Keratinocyte (primary cell): ENCODE data around the gene AFDN. TPM values are rescaled to one million over a fixed set of nuclear protein-coding genes. Genes with fewer than 3 reads are reported as not detected.

Source experiments
- DNase-seq: peaks from one replicate; pipeline ENCODE4 v3.0.0-alpha.2; 2011; ENCODE audit warnings: low read depth, missing footprints, low spot score
- FAIRE-seq: peaks from 2 replicates; lab custom pipeline; 2011; peaks lifted over from hg19 to GRCh38; lab: Jason Lieb, UNC
- H2AFZ ChIP-seq: 2 replicates; pipeline ENCODE4 v1.6.0; 2012; ENCODE audit warnings: low read length, control low read depth, inconsistent platforms; ENCODE audit not compliant: control insufficient read depth
- H3K27ac ChIP-seq: 2 replicates; pipeline ENCODE4 v1.5.1; 2011; ENCODE audit warnings: low read length; ENCODE audit not compliant: control insufficient read depth, insufficient read depth
- H3K27me3 ChIP-seq: 3 replicates; pipeline ENCODE4 v1.6.0; 2011; ENCODE audit warnings: low read length; ENCODE audit not compliant: control insufficient read depth, insufficient read depth; ENCODE audit errors: extremely low read depth
- H3K36me3 ChIP-seq, 2 experiments: 2 replicates in 1 of 2; 3 replicates in 1 of 2; pipeline ENCODE4 v1.5.1; 2011; ENCODE audit warnings: low read length in 2 of 2, mild to moderate bottlenecking in 1 of 2; ENCODE audit not compliant: control insufficient read depth in 2 of 2, insufficient read depth in 2 of 2; ENCODE audit errors: extremely low read depth in 1 of 2
- H3K4me1 ChIP-seq: 3 replicates; pipeline ENCODE4 v1.5.1; 2011; ENCODE audit warnings: low read length; ENCODE audit not compliant: control insufficient read depth, insufficient read depth; ENCODE audit errors: extremely low read depth
- H3K4me2 ChIP-seq: 3 replicates; pipeline ENCODE4 v1.6.0; 2011; ENCODE audit warnings: low read depth, low read length; ENCODE audit not compliant: control insufficient read depth, insufficient read depth; ENCODE audit errors: extremely low read depth
- H3K4me3 ChIP-seq, 3 experiments: fragments of 200-600 bp in 1 of 3; sonication (generic) in 1 of 3; 2 replicates in 2 of 3; 3 replicates in 1 of 3; pipeline ENCODE4 v1.5.1; 2011 to 2016; ENCODE audit warnings: low read length in 3 of 3, mild to moderate bottlenecking in 3 of 3, control low read depth in 2 of 3, inconsistent platforms in 1 of 3, low read depth in 1 of 3, mixed read lengths in 1 of 3, mixed run types in 1 of 3, moderate library complexity in 1 of 3; ENCODE audit not compliant: control insufficient read depth in 2 of 3, insufficient read depth in 2 of 3; ENCODE audit errors: extremely low read depth in 1 of 3
- H3K79me2 ChIP-seq: 2 replicates; pipeline ENCODE4 v1.6.0; 2012; ENCODE audit warnings: low read length; ENCODE audit not compliant: control insufficient read depth, insufficient read depth
- H3K9ac ChIP-seq: 3 replicates; pipeline ENCODE4 v1.6.0; 2011; ENCODE audit warnings: low read length; ENCODE audit not compliant: control insufficient read depth, insufficient read depth; ENCODE audit errors: extremely low read depth
- H3K9me1 ChIP-seq: 3 replicates; pipeline ENCODE4 v1.6.0; 2011; ENCODE audit warnings: low read length; ENCODE audit not compliant: control insufficient read depth, insufficient read depth; ENCODE audit errors: extremely low read depth
- H3K9me3 ChIP-seq: 2 replicates; pipeline ENCODE4 v1.5.1; 2012; ENCODE audit warnings: low read depth, low read length; ENCODE audit not compliant: control insufficient read depth
- H4K20me1 ChIP-seq: 3 replicates; pipeline ENCODE4 v1.6.0; 2011; ENCODE audit warnings: low read length; ENCODE audit not compliant: control insufficient read depth, insufficient read depth; ENCODE audit errors: extremely low read depth
- EZH2 ChIP-seq: IDR thresholded peaks from one replicate; pipeline ENCODE4 v1.6.1; 2012; ENCODE audit warnings: inconsistent platforms, mild to moderate bottlenecking, low read length, moderate library complexity
- dilution Hi-C: fragments of 300-500 bp; cut with MboI; formaldehyde crosslinking; loops from one replicate; pipeline ENCODE4 v1.7.0; 2020; ENCODE audit warnings: low sequenced_read_pairs; ENCODE audit not compliant: extremely low pct_ligation_motif_present
- polyA plus RNA-seq, 5 experiments: library from polyadenylated mRNA; depleted of rRNA in 3 of 5; stranded (reverse) in 3 of 5; stranded (forward) in 1 of 5; unstranded in 1 of 5; fragments of >200 nt; gene quantifications; 1 replicate in 1 of 5; 2 replicates in 3 of 5; 3 replicates in 1 of 5; pipeline versions ENCODE4 v1.2.1 to v1.2.3, GENCODE V29; 2011 to 2012; ENCODE audit warnings: missing spikeins in 2 of 5, low read depth in 1 of 5, low replicate concordance in 1 of 5
- TF ChIP-seq, protein P1 (sequence below), 3 experiments: IDR thresholded peaks in 1 of 3; conservative IDR thresholded peaks in 1 of 3; optimal IDR thresholded peaks in 1 of 3; 2 replicates in 2 of 3; 3 replicates in 1 of 3; pipeline versions ENCODE3 to v1.5.1; 2011; ENCODE audit warnings: low read length in 3 of 3, mild to moderate bottlenecking in 3 of 3, moderate library complexity in 2 of 3, control low read depth in 1 of 3, inconsistent platforms in 1 of 3; ENCODE audit not compliant: insufficient read depth in 2 of 3; ENCODE audit errors: extremely low read depth in 1 of 3

The AFDN gene
- polyA plus RNA-seq, 1 donor (not counting 4 experiments of a cell fraction or from before 2014, with no cell fraction given), result 46.5 TPM

DNA sequence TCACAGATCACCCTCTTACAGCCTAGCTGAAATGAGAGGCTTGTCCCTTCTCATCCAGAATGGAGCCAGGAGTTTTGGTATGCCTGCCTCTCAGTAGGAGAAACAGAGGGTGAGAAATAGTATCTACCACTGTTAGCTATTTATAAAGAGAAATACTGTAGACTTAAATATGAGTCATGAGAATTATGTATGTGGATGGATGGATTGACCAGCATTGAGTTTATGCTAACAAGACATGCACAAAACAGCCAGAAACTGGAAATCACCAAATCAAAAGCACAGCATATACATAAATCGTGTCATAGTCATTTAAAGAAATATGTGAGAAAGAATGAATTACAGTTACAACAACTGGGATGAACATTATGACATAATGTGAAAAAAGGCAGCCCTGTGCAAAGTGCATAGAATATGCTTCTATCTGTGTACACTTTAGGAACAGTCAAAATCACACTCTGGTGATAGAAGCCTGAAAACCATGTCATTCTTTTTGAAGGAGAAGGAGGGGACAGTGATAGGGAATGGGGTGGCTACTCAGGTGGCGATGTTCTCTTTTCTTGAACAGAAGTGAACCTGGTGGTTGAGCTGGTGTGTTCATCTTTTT, 90.9 kb downstream of the AFDN start:
- Histone ChIP-seq H3K9me1 (no peaks in the 10 kb centered on the region), H3K4me3 (no peak overlapping the region), H3K4me1 (no peaks in the 10 kb centered on the region), H3K9ac (no peak overlapping the region), H3K27me3 (no peaks in the 10 kb centered on the region), H3K36me3 (peaks cover 32 to 39% of the 10 kb centered on the region in 2 experiments), H3K79me2 (no peaks in the 10 kb centered on the region), H4K20me1 (no peaks in the 10 kb centered on the region), H3K27ac (no peak overlapping the region), H3K9me3 (no peaks in the 10 kb centered on the region), H2AFZ (no peak overlapping the region), H3K4me2 (no peak overlapping the region)
- dilution Hi-C loops, result no loop called here
- no peak for DNase-seq
- TF ChIP-seq, protein P1, sequence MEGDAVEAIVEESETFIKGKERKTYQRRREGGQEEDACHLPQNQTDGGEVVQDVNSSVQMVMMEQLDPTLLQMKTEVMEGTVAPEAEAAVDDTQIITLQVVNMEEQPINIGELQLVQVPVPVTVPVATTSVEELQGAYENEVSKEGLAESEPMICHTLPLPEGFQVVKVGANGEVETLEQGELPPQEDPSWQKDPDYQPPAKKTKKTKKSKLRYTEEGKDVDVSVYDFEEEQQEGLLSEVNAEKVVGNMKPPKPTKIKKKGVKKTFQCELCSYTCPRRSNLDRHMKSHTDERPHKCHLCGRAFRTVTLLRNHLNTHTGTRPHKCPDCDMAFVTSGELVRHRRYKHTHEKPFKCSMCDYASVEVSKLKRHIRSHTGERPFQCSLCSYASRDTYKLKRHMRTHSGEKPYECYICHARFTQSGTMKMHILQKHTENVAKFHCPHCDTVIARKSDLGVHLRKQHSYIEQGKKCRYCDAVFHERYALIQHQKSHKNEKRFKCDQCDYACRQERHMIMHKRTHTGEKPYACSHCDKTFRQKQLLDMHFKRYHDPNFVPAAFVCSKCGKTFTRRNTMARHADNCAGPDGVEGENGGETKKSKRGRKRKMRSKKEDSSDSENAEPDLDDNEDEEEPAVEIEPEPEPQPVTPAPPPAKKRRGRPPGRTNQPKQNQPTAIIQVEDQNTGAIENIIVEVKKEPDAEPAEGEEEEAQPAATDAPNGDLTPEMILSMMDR (optimal IDR thresholded peaks at IDR 0.05 in 1 of 3, IDR thresholded peaks at IDR 0.05 in 1 of 3, conservative IDR thresholded peaks at IDR 0.05 in 1 of 3; ENCODE audit: extremely low read depth in 1 of 3, insufficient read depth in 2 of 3, low read length in 3 of 3), result no peak
- TF ChIP-seq EZH2, result no peak
- no peak for FAIRE-seq

DNA sequence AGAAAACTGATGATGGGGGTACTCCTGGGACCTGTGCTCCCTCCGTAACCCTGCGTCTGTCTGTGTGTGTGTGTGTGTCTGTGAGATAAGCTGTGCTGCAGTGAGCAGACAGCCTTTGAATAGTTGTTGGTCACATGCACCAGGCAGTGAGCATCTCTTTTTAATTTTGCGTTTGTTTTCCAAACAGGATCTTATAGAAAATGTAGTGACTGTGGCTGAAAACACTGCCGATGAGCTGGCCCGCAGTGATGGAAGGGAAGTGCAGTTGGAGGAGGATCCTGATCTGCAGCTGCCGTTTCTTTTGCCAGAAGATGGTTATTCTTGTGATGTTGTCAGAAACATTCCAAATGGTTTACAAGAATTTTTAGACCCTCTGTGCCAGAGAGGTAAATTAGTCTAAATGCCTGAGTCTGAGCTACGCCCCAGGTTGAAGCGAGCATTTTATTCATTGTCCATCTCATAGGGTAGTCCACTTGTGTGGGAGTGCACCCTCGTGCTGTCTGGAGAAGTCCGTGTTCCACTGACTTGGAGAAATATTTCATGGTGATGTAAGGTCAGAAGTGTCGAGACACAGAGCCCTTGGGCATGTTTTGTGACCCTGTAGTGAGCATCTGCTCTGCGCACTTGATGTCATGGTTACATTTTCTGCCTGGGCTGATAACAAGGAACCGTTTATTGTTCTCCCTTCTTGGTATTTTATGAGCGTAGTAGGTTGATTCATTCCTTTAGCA, 92.0 kb downstream of the AFDN start:
- H3K36me3 ChIP-seq, result peaks cover 32 to 39% of the 10 kb centered on the region in 2 experiments
- dilution Hi-C loops, result no loop called here
- FAIRE-seq, result no peak

More for the DNA sequence above, 92.0 kb downstream of the AFDN start:
- H3K9me1 ChIP-seq, result no peaks in the 10 kb centered on the region
- TF ChIP-seq, protein P1 (optimal IDR thresholded peaks at IDR 0.05 in 1 of 3, IDR thresholded peaks at IDR 0.05 in 1 of 3, conservative IDR thresholded peaks at IDR 0.05 in 1 of 3; ENCODE audit: extremely low read depth in 1 of 3, insufficient read depth in 2 of 3, low read length in 3 of 3), result no peak
- TF ChIP-seq EZH2, result no peak
- H3K4me1 ChIP-seq, result no peaks in the 10 kb centered on the region
- H4K20me1 ChIP-seq, result no peaks in the 10 kb centered on the region
- H3K27me3 ChIP-seq, result no peaks in the 10 kb centered on the region
- no peak overlapping the region for H3K4me2 ChIP-seq
- no peak overlapping the region for H3K4me3 ChIP-seq
- no peaks in the 10 kb centered on the region for H3K79me2 ChIP-seq
- H3K9ac ChIP-seq, result no peak overlapping the region
- no peak overlapping the region for H2AFZ ChIP-seq
- no peak for DNase-seq
- no peak overlapping the region for H3K27ac ChIP-seq
- H3K9me3 ChIP-seq, result no peaks in the 10 kb centered on the region
